Measurements from ENCODE around the gene ZCCHC3. TPM values are rescaled to one million over a fixed set of nuclear protein-coding genes. Genes with fewer than 3 reads are reported as not detected.
"Not testable (repeated sequence)": the region's sequence is repeated elsewhere in the genome, so short reads cannot be mapped to it uniquely, and the experiment has no call there.

The ZCCHC3 gene
- total RNA-seq, 1 donor from 2014 or later: 40.8 TPM

DNA sequence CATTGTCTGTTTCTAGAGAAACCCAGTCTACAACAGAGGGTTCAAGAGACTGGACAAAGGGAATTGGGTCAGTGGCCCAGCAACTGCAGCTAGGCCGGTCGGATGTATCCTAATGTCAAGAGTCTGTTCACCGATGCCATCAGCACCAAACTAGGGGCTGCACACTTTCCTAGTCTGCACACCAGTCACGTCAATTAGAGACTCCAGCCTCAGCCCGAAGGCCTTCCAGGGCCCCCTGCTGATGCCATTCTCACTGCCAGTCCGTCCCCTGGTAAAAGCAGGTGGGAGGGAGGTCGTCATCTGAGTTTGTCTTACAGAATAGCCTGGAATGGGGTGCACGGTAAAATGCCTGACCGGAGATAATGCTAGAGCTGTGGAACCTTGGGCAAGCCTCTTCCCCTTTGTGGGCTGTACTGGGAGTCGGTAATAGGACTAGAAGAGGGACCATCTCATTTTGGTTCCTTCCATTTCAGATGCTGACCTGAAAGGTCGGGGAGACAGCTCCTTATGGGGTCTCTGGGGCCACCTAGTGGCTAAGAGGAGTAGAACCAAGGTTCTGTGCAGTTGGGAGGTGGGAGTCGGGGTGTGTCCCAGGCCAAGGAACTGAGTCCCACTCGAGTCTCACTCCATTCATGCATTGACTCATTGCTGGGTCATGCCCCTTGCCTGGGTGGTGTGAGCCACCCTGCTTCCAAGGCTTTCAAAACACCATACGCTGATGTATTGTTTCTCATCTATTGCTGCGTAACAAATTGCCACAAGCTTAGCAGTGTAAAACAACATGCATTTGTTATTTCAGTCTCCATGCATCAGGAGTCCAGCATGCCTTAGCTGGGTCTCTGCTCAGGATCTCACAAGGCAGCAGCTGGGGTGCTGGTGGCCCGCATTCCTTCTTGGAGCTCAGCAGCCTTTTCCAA is 33.1 kb downstream of the ZCCHC3 start:
- DNase-seq (ENCODE audit: low spot score in 2 of 2, unreplicated experiment in 2 of 2): peak in 1 of 2 experiments; percentile 49
- Mint-ChIP-seq H3K27ac (peak overlapping the region; percentile 71), H3K27me3 (ENCODE audit: low read depth) (no peaks in the 10 kb centered on the region), H3K36me3 (peaks cover 10% of the 10 kb centered on the region), H3K4me3 (peak overlapping the region; percentile 41), H3K4me1 (peaks cover 33% of the 10 kb centered on the region), H3K9me3 (no peaks in the 10 kb centered on the region)
- peak; percentile 75 for TF ChIP-seq CTCF (IDR thresholded peaks at IDR 0.05; ENCODE audit: unreplicated experiment)

GRCh38 chr20:334578-334977 is 37.2 kb downstream of the ZCCHC3 start:
- TF ChIP-seq CTCF (IDR thresholded peaks at IDR 0.05; ENCODE audit: unreplicated experiment): no peak
- peaks cover 10% of the 10 kb centered on the region for H3K36me3 Mint-ChIP-seq
- no peaks in the 10 kb centered on the region for H3K9me3 Mint-ChIP-seq
- no peak overlapping the region for H3K27ac Mint-ChIP-seq
- peaks cover 13% of the 10 kb centered on the region for H3K4me1 Mint-ChIP-seq
- no peak overlapping the region for H3K4me3 Mint-ChIP-seq
- no peaks in the 10 kb centered on the region for H3K27me3 Mint-ChIP-seq (ENCODE audit: low read depth)
- DNase-seq (ENCODE audit: low spot score in 2 of 2, unreplicated experiment in 2 of 2): no peak

- H3K4me3 Mint-ChIP-seq; H3K27me3 Mint-ChIP-seq (ENCODE audit: low read depth); H3K9me3 Mint-ChIP-seq; H3K27ac Mint-ChIP-seq; H3K4me1 Mint-ChIP-seq; H3K36me3 Mint-ChIP-seq; DNase-seq (ENCODE audit: low spot score in 2 of 2, unreplicated experiment in 2 of 2): not testable (repeated sequence)
Observed at GRCh38 chr20:336040-336439, 38.7 kb downstream of the ZCCHC3 start.

DNA sequence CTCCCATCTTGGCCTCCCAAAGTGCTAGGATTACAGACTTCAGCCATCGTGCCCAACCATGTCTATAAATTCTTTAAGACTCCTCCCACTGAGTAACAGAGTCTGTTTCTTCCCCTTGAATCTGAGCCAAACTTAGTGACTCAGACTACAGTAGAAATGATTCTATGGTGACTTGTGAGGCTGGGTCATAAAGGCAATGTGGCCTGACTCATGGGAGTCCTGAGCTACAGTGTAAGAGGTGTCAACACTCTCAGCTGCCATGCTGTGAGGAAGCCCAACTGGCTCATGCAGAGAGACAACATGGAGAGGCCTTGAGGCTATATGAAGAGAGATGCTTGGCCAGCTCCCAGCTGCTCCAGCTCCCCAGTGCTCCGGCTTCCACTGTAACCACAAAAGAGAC is 44.3 kb downstream of the ZCCHC3 start:
- DNase-seq (ENCODE audit: low spot score in 2 of 2, unreplicated experiment in 2 of 2): no peak
- Mint-ChIP-seq H3K36me3 (peaks cover 8% of the 10 kb centered on the region), H3K9me3 (no peaks in the 10 kb centered on the region), H3K27me3 (ENCODE audit: low read depth) (no peaks in the 10 kb centered on the region), H3K4me1 (peaks cover 5% of the 10 kb centered on the region), H3K4me3 (no peak overlapping the region), H3K27ac (no peak overlapping the region)
- TF ChIP-seq CTCF (IDR thresholded peaks at IDR 0.05; ENCODE audit: unreplicated experiment): no peak

- no peak for TF ChIP-seq CTCF (IDR thresholded peaks at IDR 0.05; ENCODE audit: unreplicated experiment)
- Mint-ChIP-seq H3K27me3 (ENCODE audit: low read depth) (no peaks in the 10 kb centered on the region), H3K27ac (no peak overlapping the region), H3K4me3 (no peak overlapping the region), H3K4me1 (peaks cover 5% of the 10 kb centered on the region), H3K36me3 (peaks cover 8% of the 10 kb centered on the region), H3K9me3 (no peaks in the 10 kb centered on the region)
- DNase-seq (ENCODE audit: low spot score in 2 of 2, unreplicated experiment in 2 of 2): no peak
Observed at GRCh38 chr20:343107-343506, 45.7 kb downstream of the ZCCHC3 start.

- H3K4me3 Mint-ChIP-seq: peak overlapping the region; percentile 83
- no peak for TF ChIP-seq CTCF (IDR thresholded peaks at IDR 0.05; ENCODE audit: unreplicated experiment)
- H3K4me1 Mint-ChIP-seq: peaks cover 14% of the 10 kb centered on the region
- H3K9me3 Mint-ChIP-seq: no peaks in the 10 kb centered on the region
- H3K36me3 Mint-ChIP-seq: peaks cover 12% of the 10 kb centered on the region
- no peaks in the 10 kb centered on the region for H3K27me3 Mint-ChIP-seq (ENCODE audit: low read depth)
- peak overlapping the region; percentile 97 for H3K27ac Mint-ChIP-seq
- no peak for DNase-seq (ENCODE audit: low spot score in 2 of 2, unreplicated experiment in 2 of 2)
Observed at GRCh38 chr20:346033-346639, 48.8 kb downstream of the ZCCHC3 start.
